Thyroid gland (tissue), 4 donors: ENCODE measurements around the gene GIGYF2. TPM values are rescaled to one million over a fixed set of nuclear protein-coding genes. Genes with fewer than 3 reads are reported as not detected.
A peak's percentile ranks its signal among the peaks of the same experiment; 100 is the strongest.

ENCODE experiments used
- DNase-seq, 2 donors: peaks; one replicate each; pipeline ENCODE4 v3.0.0-alpha.2; 2019
- H3K27ac ChIP-seq, 3 donors: fragments of 200-600 bp; sonication (generic); 1 replicate in 2 of 3; 2 replicates in 1 of 3; pipeline ENCODE4 v1.5.1; 2016 to 2019; ENCODE audit warnings: mild to moderate bottlenecking in 1 of 3, moderate library complexity in 1 of 3
- H3K27me3 ChIP-seq: fragments of 200-600 bp; sonication (generic); one replicate; pipeline ENCODE4 v1.5.1; 2019
- H3K36me3 ChIP-seq, 2 donors: fragments of 200-600 bp; sonication (generic); one replicate each; pipeline ENCODE4 v1.5.1; 2016 to 2019
- H3K4me1 ChIP-seq, 2 donors: fragments of 200-600 bp; sonication (generic); one replicate each; pipeline ENCODE4 v1.5.1; 2017 to 2019
- H3K4me3 ChIP-seq, 3 donors: fragments of 200-600 bp; sonication (generic); replicated peaks in 1 of 3; 1 replicate in 2 of 3; 2 replicates in 1 of 3; pipeline ENCODE4 v1.5.1; 2016; ENCODE audit warnings: mild to moderate bottlenecking in 1 of 3
- H3K9me3 ChIP-seq: fragments of 200-600 bp; sonication (generic); one replicate; pipeline ENCODE4 v1.5.1; 2017
- CTCF ChIP-seq, 6 experiments: fragments of 200-600 bp in 3 of 6; fragments of 450-650 bp in 3 of 6; sonication (generic) in 3 of 6; IDR thresholded peaks; one replicate each; pipeline ENCODE4 v1.5.1; 2016 to 2019; ENCODE audit warnings: antibody characterized with exemption in 6 of 6, mild to moderate bottlenecking in 2 of 6, inconsistent platforms in 1 of 6, moderate library complexity in 1 of 6
- POLR2A ChIP-seq, 2 donors: fragments of 450-650 bp; IDR thresholded peaks; one replicate each; pipeline ENCODE4 v1.6.1; 2017; ENCODE audit warnings: antibody characterized with exemption in 2 of 2, mild to moderate bottlenecking in 2 of 2, moderate library complexity in 1 of 2
- WGBS, 2 donors: methylation state at CpG; one replicate each; pipeline ENCODE4 v1.1.5; 2017; 5-methylcytosine and 5-hydroxymethylcytosine counted together
- intact Hi-C: fragments of 100-400 bp; cut with DNase I; formaldehyde crosslinking; loops from one replicate; pipeline ENCODE4 v1.15.1; 2023
- total RNA-seq, 4 donors: library from RNA; depleted of rRNA; stranded (reverse); fragments of >200 nt; gene quantifications; one replicate each; pipeline ENCODE4 v1.2.3, GENCODE V29; 2016

Gene GIGYF2
- total RNA-seq, 4 donors from 2014 or later, result 88.7 to 138 (median 101) TPM

GRCh38 chr2:232697807-232698110 lies 628 bp downstream of the GIGYF2 start:
- no peak for DNase-seq
- TF ChIP-seq CTCF (IDR thresholded peaks at IDR 0.05), result no peak
- TF ChIP-seq POLR2A (IDR thresholded peaks at IDR 0.05), result no peak
- no peaks in the 10 kb centered on the region for H3K36me3 ChIP-seq
- intact Hi-C loops, result loop anchor here (10.0 kb wide), 1 partner anchor 63 kb away; the partner anchor contains the start of gene EFHD1
- 0% methylated on average over 4 to 7 of the region's 11 CpGs for WGBS, 2 donors
- peak overlapping the region; percentile 90 to 99 (median 94) for H3K4me3 ChIP-seq
- H3K9me3 ChIP-seq, result no peaks in the 10 kb centered on the region
- H3K4me1 ChIP-seq, result peaks cover 21 to 35% of the 10 kb centered on the region in 2 donors
- no peaks in the 10 kb centered on the region for H3K27me3 ChIP-seq
- peak overlapping the region; percentile 92 to 97 (median 93) for H3K27ac ChIP-seq

- Histone ChIP-seq H3K27ac (peak overlapping the region in 1 of 3 donors; percentile 97), H3K4me3 (peak overlapping the region in 1 of 3 donors; percentile 90), H3K9me3 (no peaks in the 10 kb centered on the region), H3K36me3 (no peaks in the 10 kb centered on the region), H3K4me1 (peaks cover 21 to 35% of the 10 kb centered on the region in 2 donors), H3K27me3 (no peaks in the 10 kb centered on the region)
- 43 to 55% methylated on average over 4 of the region's 4 CpGs for WGBS, 2 donors
- TF ChIP-seq CTCF (IDR thresholded peaks at IDR 0.05) (no peak), POLR2A (IDR thresholded peaks at IDR 0.05) (no peak)
- intact Hi-C loops, result loop anchor here (10.0 kb wide), 1 partner anchor 64 kb away; the partner anchor contains the start of gene EFHD1
- no peak for DNase-seq
Measured at GRCh38 chr2:232698556-232699091, 1.5 kb downstream of the GIGYF2 start.

- Histone ChIP-seq H3K27ac (no peak overlapping the region), H3K36me3 (no peaks in the 10 kb centered on the region), H3K9me3 (no peaks in the 10 kb centered on the region), H3K4me3 (no peak overlapping the region), H3K4me1 (peaks cover 21 to 35% of the 10 kb centered on the region in 2 donors), H3K27me3 (no peaks in the 10 kb centered on the region)
- intact Hi-C loops, result loop anchor here (10.0 kb wide), 1 partner anchor 64 kb away; the partner anchor contains the start of gene EFHD1
- WGBS, 2 donors, result 53 to 54% methylated on average over 2 of the region's 2 CpGs
- no peak for DNase-seq
- no peak for TF ChIP-seq POLR2A (IDR thresholded peaks at IDR 0.05)
- TF ChIP-seq CTCF (IDR thresholded peaks at IDR 0.05), result no peak
Measured at GRCh38 chr2:232699110-232699509, 2.0 kb downstream of the GIGYF2 start.

GRCh38 chr2:232700154-232700553 lies 3.0 kb downstream of the GIGYF2 start:
- TF ChIP-seq POLR2A (IDR thresholded peaks at IDR 0.05) (no peak), CTCF (IDR thresholded peaks at IDR 0.05) (no peak)
- DNase-seq, result no peak
- H3K9me3 ChIP-seq, result no peaks in the 10 kb centered on the region
- H3K4me1 ChIP-seq, result peaks cover 21 to 35% of the 10 kb centered on the region in 2 donors
- 91 to 100% methylated on average over 1 of the region's 1 CpG for WGBS, 2 donors
- no peaks in the 10 kb centered on the region for H3K36me3 ChIP-seq
- H3K27me3 ChIP-seq, result no peaks in the 10 kb centered on the region
- no peak overlapping the region for H3K4me3 ChIP-seq
- H3K27ac ChIP-seq, result no peak overlapping the region
- intact Hi-C loops, result no loop called here

GRCh38 chr2:232707076-232707475 lies 9.9 kb downstream of the GIGYF2 start:
- Histone ChIP-seq H3K27ac (no peak overlapping the region), H3K4me3 (no peak overlapping the region), H3K4me1 (no peaks in the 10 kb centered on the region), H3K36me3 (peaks cover 0 to 9% of the 10 kb centered on the region in 2 donors), H3K27me3 (no peaks in the 10 kb centered on the region), H3K9me3 (no peaks in the 10 kb centered on the region)
- intact Hi-C loops, result no loop called here
- WGBS, 2 donors, result 92 to 93% methylated on average over 4 of the region's 4 CpGs
- TF ChIP-seq POLR2A (IDR thresholded peaks at IDR 0.05) (no peak), CTCF (IDR thresholded peaks at IDR 0.05) (no peak)
- no peak for DNase-seq
